Measurements from ENCODE around the gene CABYR. TPM values are rescaled to one million over a fixed set of nuclear protein-coding genes. Genes with fewer than 3 reads are reported as not detected.

The CABYR gene
- total and polyA plus RNA-seq, 2 of the 13 experiments (the other 11 are each of a cell fraction or from before 2014, with no cell fraction given): 0.71 to 0.88 TPM

GRCh38 chr18:24189007-24189528 lies 50.2 kb downstream of the CABYR start:
- ATAC-seq: no peak
- FAIRE-seq: no peak
- CTCF ChIA-PET (ENCODE audit: low intra/inter-chr PET ratio, low total read pairs): no interaction called here

DNA sequence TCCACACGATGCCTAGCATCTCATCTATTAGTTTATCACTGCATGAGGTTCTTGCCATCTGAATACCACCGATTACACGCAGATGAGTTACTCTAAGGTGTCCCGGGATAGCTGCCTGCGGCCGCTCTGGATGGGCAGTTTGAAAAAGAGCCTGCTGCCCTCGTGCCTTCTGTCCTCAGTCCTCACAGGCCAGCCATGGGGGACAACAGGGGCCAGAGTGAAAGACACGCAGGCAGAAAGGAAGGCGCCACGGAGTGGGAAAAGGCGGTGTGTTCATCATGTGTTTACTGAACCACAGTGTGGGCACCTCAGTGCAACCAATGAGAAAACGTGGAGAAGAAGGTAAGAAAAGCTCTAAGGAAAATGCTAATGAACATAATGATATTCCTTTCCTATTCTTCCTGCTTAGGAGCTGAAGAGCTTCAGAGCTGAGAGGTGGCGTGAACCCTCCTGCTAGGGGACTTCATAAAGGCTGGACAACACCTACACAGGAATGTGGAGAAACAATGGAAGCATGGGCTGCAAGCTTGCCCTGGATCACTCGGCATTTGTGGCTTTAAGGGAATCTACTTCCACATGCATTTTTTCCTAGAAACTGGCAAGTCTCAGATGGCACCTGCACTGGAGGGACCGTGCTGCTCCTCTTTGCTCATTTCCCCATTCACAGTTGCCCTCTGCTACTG lies 50.9 kb downstream of the CABYR start:
- CTCF ChIA-PET (ENCODE audit: low intra/inter-chr PET ratio, low total read pairs): no interaction called here
- no peak for FAIRE-seq
- no TSS peak for BruUV-seq (replicated peaks)
- intact Hi-C loops (cut with micrococcal nuclease; ENCODE audit: unreplicated experiment) (no loop called here), in situ Hi-C loops (cut with HindIII; ENCODE audit: extremely low pct_ligation_motif_present, low pct_unique_long_range_greater_than_20kb) (no loop called here)
- Histone ChIP-seq H3K9ac (ENCODE audit: insufficient read depth, low read depth, low read length) (no peak overlapping the region), H3K27ac (ENCODE audit: extremely low read length, insufficient read depth, low read length) (no peak overlapping the region), H3K4me2 (ENCODE audit: low read depth, low read length) (no peak overlapping the region), H3K9me3 (ENCODE audit: low read length) (no peaks in the 10 kb centered on the region), H4K20me1 (ENCODE audit: insufficient read depth, low read length) (no peaks in the 10 kb centered on the region), H3K27me3 (ENCODE audit: control insufficient read depth in 1 of 2, insufficient read depth in 2 of 2, low read length in 2 of 2) (no peaks in the 10 kb centered on the region; a peak in 1 of 5 replicates), H2AFZ (ENCODE audit: low read length) (no peak overlapping the region), H3K36me3 (replicated peaks in 1 of 2; ENCODE audit: control insufficient read depth in 1 of 2, insufficient read depth in 2 of 2, low read length in 2 of 2) (no peaks in the 10 kb centered on the region), H3K4me1 (ENCODE audit: insufficient read depth, low read length) (no peaks in the 10 kb centered on the region), H3K79me2 (ENCODE audit: insufficient read depth, low read length) (no peaks in the 10 kb centered on the region), H3K4me3 (replicated peaks in 1 of 3; ENCODE audit: insufficient read depth in 1 of 3, low read depth in 2 of 3, low read length in 3 of 3) (no peak overlapping the region)
- POLR2A ChIA-PET: no interaction called here
- ATAC-seq: no peak
- WGBS (ENCODE audit: low lambda C conversion rate): 38% methylated on average over 15 of the region's 15 CpGs
- DNase-seq (ENCODE audit: low spot score): no peak
- no peak for TF ChIP-seq HIVEP1 (CRISPR knock-in tag; IDR thresholded peaks at IDR 0.05)
- no peak for TF ChIP-seq FOXK1 (CRISPR knock-in tag; IDR thresholded peaks at IDR 0.05; ENCODE audit: borderline replicate concordance, low read depth)
- no peak for TF ChIP-seq CHCHD3 (CRISPR knock-in tag; IDR thresholded peaks at IDR 0.05)
- no peak for TF ChIP-seq SNRNP70 (IDR thresholded peaks at IDR 0.05; ENCODE audit: low read depth, low read length)
- TF ChIP-seq ZNF337 (CRISPR knock-in tag; IDR thresholded peaks at IDR 0.05; ENCODE audit: borderline replicate concordance, low read depth): no peak
- no peak for TF ChIP-seq KDM5B (CRISPR knock-in tag; IDR thresholded peaks at IDR 0.05; ENCODE audit: borderline replicate concordance)
- no peak for TF ChIP-seq PRMT3 (CRISPR knock-in tag; IDR thresholded peaks at IDR 0.05; ENCODE audit: borderline replicate concordance, low read depth)
- TF ChIP-seq, protein P1, sequence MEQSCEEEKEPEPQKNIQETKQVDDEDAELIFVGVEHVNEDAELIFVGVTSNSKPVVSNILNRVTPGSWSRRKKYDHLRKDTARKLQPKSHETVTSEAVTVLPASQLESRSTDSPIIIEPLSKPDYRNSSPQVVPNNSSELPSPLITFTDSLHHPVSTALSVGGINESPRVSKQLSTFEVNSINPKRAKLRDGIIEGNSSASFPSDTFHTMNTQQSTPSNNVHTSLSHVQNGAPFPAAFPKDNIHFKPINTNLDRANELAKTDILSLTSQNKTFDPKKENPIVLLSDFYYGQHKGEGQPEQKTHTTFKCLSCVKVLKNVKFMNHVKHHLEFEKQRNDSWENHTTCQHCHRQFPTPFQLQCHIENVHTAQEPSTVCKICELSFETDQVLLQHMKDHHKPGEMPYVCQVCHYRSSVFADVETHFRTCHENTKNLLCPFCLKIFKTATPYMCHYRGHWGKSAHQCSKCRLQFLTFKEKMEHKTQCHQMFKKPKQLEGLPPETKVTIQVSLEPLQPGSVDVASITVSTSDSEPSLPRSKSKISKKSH (CRISPR knock-in tag; IDR thresholded peaks at IDR 0.05; ENCODE audit: borderline replicate concordance): no peak
- TF ChIP-seq CEBPG (CRISPR knock-in tag; IDR thresholded peaks at IDR 0.05): no peak
- no peak for TF ChIP-seq NONO (IDR thresholded peaks at IDR 0.05)
- no peak for TF ChIP-seq NONO (CRISPR knock-in tag; conservative IDR thresholded peaks at IDR 0.05)
- no peak for TF ChIP-seq ADNP (CRISPR knock-in tag; IDR thresholded peaks at IDR 0.05)
- TF ChIP-seq, protein P2, sequence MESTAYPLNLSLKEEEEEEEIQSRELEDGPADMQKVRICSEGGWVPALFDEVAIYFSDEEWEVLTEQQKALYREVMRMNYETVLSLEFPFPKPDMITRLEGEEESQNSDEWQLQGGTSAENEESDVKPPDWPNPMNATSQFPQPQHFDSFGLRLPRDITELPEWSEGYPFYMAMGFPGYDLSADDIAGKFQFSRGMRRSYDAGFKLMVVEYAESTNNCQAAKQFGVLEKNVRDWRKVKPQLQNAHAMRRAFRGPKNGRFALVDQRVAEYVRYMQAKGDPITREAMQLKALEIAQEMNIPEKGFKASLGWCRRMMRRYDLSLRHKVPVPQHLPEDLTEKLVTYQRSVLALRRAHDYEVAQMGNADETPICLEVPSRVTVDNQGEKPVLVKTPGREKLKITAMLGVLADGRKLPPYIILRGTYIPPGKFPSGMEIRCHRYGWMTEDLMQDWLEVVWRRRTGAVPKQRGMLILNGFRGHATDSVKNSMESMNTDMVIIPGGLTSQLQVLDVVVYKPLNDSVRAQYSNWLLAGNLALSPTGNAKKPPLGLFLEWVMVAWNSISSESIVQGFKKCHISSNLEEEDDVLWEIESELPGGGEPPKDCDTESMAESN (CRISPR knock-in tag; conservative IDR thresholded peaks at IDR 0.05): no peak
- TF ChIP-seq ZNF251 (CRISPR knock-in tag; IDR thresholded peaks at IDR 0.05): no peak
- TF ChIP-seq ZNF724P (CRISPR knock-in tag; IDR thresholded peaks at IDR 0.05; ENCODE audit: borderline replicate concordance): no peak

More at GRCh38 chr18:24189007-24189528, 50.2 kb downstream of the CABYR start:
- Histone ChIP-seq H3K36me3 (replicated peaks in 1 of 2; ENCODE audit: control insufficient read depth in 1 of 2, insufficient read depth in 2 of 2, low read length in 2 of 2) (no peaks in the 10 kb centered on the region), H3K79me2 (ENCODE audit: insufficient read depth, low read length) (no peaks in the 10 kb centered on the region), H2AFZ (ENCODE audit: low read length) (no peak overlapping the region), H3K27me3 (ENCODE audit: control insufficient read depth in 1 of 2, insufficient read depth in 2 of 2, low read length in 2 of 2) (no peaks in the 10 kb centered on the region; a peak in 1 of 5 replicates), H3K4me2 (ENCODE audit: low read depth, low read length) (no peak overlapping the region), H3K4me1 (ENCODE audit: insufficient read depth, low read length) (no peaks in the 10 kb centered on the region), H4K20me1 (ENCODE audit: insufficient read depth, low read length) (no peaks in the 10 kb centered on the region), H3K9ac (ENCODE audit: insufficient read depth, low read depth, low read length) (no peak overlapping the region), H3K4me3 (replicated peaks in 1 of 3; ENCODE audit: insufficient read depth in 1 of 3, low read depth in 2 of 3, low read length in 3 of 3) (no peak overlapping the region), H3K9me3 (ENCODE audit: low read length) (no peaks in the 10 kb centered on the region), H3K27ac (ENCODE audit: extremely low read length, insufficient read depth, low read length) (no peak overlapping the region)
- POLR2A ChIA-PET: no interaction called here
- TF ChIP-seq MEF2D (CRISPR knock-in tag; IDR thresholded peaks at IDR 0.05) (no peak), RFX5 (IDR thresholded peaks at IDR 0.05; ENCODE audit: low read depth, low read length) (peak; percentile 55; the same call in 1 of the 2 replicates)
- intact Hi-C loops (cut with micrococcal nuclease; ENCODE audit: unreplicated experiment) (no loop called here), in situ Hi-C loops (cut with HindIII; ENCODE audit: extremely low pct_ligation_motif_present, low pct_unique_long_range_greater_than_20kb) (no loop called here)
- no peak for DNase-seq (ENCODE audit: low spot score)
- BruUV-seq (replicated peaks): no TSS peak
- WGBS (ENCODE audit: low lambda C conversion rate): 0% methylated on average over 1 of the region's 6 CpGs

All from HepG2 (cell line).